GM12892 (cell line): ENCODE data around the gene GPR132.

ENCODE experiments used
- DNase-seq: peaks from one replicate; pipeline ENCODE4 v3.0.0; 2011; ENCODE audit not compliant: insufficient read length
- FAIRE-seq: peaks from 2 replicates; lab custom pipeline; 2011; peaks lifted over from hg19 to GRCh38; lab: Jason Lieb, UNC
- POLR2A ChIP-seq: IDR thresholded peaks from 2 replicates; pipeline ENCODE4 v1.6.1; 2011; ENCODE audit warnings: low read depth, low read length, control low read depth
- POLR2AphosphoS5 ChIP-seq: IDR thresholded peaks from 2 replicates; pipeline ENCODE4 v1.6.1; 2011; ENCODE audit warnings: low read depth, low read length, control low read depth
- TAF1 ChIP-seq: IDR thresholded peaks from 2 replicates; pipeline ENCODE4 v1.6.1; 2011; ENCODE audit warnings: low read depth, mild to moderate bottlenecking, control low read depth, low read length, borderline replicate concordance

Gene GPR132

GRCh38 chr14:105026802-105027563, 38.2 kb downstream of the GPR132 start:
- FAIRE-seq = peak; percentile 38
- TF ChIP-seq TAF1 = no peak
- TF ChIP-seq POLR2AphosphoS5 = peak; percentile 67; the same call in 1 of the 2 replicates
- peak; percentile 62; the same call in 1 of the 2 replicates for TF ChIP-seq POLR2A
- DNase-seq = no peak

DNA sequence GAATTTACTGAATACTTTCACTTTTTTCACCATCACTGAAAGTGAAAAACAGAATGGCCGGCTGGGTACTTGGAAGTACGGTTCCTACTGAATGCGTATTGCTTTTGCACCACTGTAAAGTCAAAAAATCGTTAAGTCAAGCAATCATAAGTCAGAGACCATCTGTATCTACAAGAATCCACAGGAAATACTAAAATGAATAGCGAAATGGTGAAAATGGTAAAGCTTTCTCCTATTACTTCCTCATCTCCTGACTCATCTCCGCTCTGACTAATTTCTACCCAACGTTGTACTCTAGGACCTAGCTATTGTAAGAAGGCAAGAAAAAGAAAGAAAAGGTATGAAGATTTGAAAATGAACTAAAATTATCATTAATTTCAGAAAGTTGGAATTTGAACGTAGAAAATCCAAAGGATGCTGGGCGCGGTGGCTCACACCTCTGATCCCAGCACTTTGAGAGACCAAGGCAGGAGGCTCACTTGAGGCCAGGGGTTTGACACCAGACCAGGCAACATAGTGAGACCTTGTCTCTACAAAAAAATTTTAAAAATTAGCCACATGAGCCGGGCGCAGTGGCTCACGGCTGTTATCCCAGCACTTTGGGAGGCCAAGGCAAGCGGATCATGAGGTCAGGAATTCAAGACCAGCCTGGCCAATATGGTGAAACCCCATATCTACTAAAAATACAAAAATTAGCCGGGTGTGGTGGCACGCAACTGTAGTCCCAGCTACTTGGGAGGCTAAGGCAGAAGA, 39.0 kb downstream of the GPR132 start:
- no peak for DNase-seq
- no peak for TF ChIP-seq TAF1
- TF ChIP-seq POLR2AphosphoS5 = no peak
- no peak for TF ChIP-seq POLR2A
- no peak for FAIRE-seq

DNA sequence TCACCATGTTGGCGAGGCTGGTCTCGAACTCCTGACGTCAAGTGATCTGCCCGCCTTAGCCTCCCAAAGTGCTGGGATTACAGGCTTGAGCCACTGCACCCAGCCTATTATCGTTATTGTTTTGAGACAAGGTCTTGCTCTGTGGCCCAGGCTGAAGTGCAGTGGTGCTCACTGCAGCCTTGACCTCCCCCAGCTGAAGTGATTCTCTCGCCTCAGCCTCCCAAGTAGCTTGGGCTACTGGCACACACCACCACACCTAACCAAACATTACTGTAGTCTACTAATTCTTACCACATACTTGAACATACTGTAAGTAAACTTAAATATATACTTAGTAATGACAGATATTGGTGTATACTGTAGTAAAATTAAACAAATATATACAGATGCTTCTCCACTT, 39.8 kb downstream of the GPR132 start:
- no peak for TF ChIP-seq POLR2A
- TF ChIP-seq TAF1 = no peak
- no peak for TF ChIP-seq POLR2AphosphoS5
- DNase-seq (no peak), FAIRE-seq (no peak)

DNA sequence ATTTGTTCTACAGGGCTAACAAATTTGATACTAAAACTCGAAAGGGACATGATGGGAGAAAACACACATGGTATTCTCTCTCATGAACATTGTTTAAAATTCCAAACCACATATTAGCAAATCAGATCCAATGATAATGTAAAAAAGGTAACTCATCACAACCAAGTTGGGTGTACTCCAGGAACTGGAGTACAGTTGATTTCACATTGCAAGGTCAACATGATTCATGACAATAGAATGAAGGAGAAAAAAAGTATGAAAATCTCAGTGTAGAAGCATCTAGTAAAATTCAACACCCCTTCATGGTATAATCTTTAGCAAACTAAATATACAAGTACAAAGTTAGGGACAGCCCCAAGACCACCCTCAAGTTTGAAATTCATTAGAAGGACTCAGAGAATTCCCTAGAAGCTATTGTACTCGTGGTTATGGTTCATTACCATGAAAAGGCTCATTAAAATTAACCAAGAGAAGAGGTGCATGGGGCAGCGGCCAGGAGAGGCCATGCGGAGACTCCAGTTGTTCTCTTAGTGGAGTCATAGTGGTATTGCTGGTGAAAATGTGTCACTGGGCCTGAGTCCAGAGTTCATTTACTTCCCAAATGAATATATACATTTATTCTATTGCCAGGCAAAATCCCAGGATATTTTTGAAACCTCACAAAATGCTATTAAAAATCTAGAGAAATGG, 41.3 kb downstream of the GPR132 start:
- no peak for TF ChIP-seq TAF1
- TF ChIP-seq POLR2AphosphoS5 = no peak
- no peak for TF ChIP-seq POLR2A
- DNase-seq (no peak), FAIRE-seq (no peak)

DNA sequence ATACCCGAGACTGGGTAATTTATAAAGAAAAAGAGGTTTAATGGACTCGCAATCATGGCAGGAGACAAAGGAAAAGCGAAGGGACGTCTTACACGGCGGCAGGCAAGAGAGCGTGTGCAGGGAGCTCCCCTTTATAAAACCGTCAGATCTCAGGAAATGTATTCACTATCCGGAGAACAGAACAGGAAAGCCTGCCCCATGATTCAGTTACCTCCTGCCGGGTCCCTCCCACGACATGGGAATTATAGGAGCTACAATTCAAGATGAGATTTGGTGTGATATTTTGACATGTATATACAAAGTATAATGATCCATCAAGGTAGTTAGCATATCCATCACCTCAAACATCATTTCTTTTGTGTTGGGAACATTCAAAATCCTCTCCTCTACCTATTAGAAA, 42.1 kb downstream of the GPR132 start:
- FAIRE-seq (no peak), DNase-seq (no peak)
- TF ChIP-seq POLR2A (no peak), TAF1 (no peak), POLR2AphosphoS5 (no peak)

- no peak for TF ChIP-seq POLR2A
- no peak for TF ChIP-seq POLR2AphosphoS5
- TF ChIP-seq TAF1 = no peak
- FAIRE-seq = no peak
- no peak for DNase-seq
Measured at GRCh38 chr14:105022276-105022670, 43.0 kb downstream of the GPR132 start.

DNA sequence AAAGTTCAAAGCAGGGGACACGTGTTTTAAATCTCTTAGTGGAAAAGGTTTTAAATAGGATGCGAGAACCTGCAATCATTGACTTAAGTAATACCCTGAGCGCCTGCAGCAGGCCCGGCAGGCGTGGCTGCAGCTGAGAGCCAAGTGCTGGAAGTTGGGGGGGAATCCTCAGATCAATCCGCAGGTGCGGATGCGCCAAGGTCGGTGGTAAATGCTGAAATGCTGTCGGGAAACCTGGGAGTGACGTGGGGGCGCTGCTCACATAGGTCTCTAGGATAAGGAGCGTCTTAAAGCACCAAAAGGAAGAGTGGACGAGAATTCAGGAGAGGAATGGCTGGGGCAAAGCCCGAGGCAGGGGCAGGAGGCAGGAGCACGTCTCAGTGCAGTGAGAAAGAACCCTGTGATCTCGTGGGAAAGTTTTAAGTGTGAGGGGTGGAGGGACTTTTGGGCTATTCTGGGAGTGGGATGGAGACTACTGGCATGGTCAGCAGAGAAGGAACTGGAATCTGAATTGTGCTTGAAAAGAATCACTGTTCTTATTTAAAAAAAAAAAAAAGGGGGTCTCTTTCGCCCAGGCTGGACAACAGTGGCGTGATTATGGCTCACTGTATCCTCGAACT, 43.5 kb downstream of the GPR132 start:
- TF ChIP-seq POLR2A (peak; percentile 23; the same call in 1 of the 2 replicates), POLR2AphosphoS5 (peak; percentile 58), TAF1 (no peak)
- no peak for DNase-seq
- FAIRE-seq = no peak

GRCh38 chr14:105020815-105021655, 44.2 kb downstream of the GPR132 start, which contains the start of gene CDCA4:
TSS of gene CDCA4 (minus strand) at chr14:105021083. CDS start at chr14:105011929, 9,154 bp downstream.
- peak; percentile 97 for FAIRE-seq
- peak; percentile 99 for DNase-seq
- TF ChIP-seq POLR2AphosphoS5 = peak; percentile 66
- TF ChIP-seq TAF1 = peak; percentile 73
- TF ChIP-seq POLR2A = peak; percentile 90

- TF ChIP-seq POLR2A (no peak), POLR2AphosphoS5 (0 out of 2 replicates have a peak, but pooled peaks have one; percentile 10)
- no peak for FAIRE-seq
- peak; percentile 53 for DNase-seq
Measured at GRCh38 chr14:105019861-105020814, 45.1 kb downstream of the GPR132 start.

DNA sequence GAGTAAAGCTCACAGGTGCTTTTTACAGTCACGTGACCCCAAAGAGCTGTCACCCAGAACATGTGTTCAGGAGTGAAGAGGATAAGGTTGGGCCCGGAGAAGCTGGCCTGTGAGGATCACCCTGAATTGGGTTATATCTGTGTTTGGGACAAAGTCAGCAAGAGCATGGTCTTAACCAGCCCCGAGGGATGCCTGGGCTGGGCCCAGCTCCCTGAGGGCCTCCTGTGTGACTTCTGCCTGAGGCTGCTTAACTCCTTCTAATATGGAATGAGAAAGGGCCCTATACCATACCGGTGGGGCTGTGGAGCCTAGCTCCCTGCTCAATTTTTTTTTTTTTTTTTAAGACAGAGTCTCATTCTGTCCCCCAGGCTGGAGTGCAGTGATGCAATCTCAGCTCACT, 46.8 kb downstream of the GPR132 start:
- DNase-seq (no peak), FAIRE-seq (no peak)
- TF ChIP-seq POLR2A = 0 out of 2 replicates have a peak, but pooled peaks have one; percentile 6
- no peak for TF ChIP-seq TAF1
